T-helper 1 cell (primary cell): Measurements from ENCODE around the gene SPAG7.

Experiments
- DNase-seq, 5 donors: peaks; one replicate each; pipeline ENCODE4 v3.0.0-alpha.2; 2012 to 2020
- total RNA-seq, 4 donors: gene quantifications; one replicate each; lab custom pipeline; 2026; lab: John Stamatoyannopoulos, UW

Gene SPAG7
- total RNA-seq = 17.9 to 27.0 (median 21.8) reads per million in 4 donors

- DNase-seq = peak; percentile 86 to 97 (median 89)
Observed at GRCh38 chr17:4967539-4968485, at the start of gene SPAG7. Gene SPAG7, minus strand, starts transcription at chr17:4967817. Its CDS starts 13 bp downstream, at chr17:4967804.

GRCh38 chr17:5014357-5014756 lies 46.7 kb upstream of the SPAG7 start:
- no peak for DNase-seq

GRCh38 chr17:5011928-5012327 lies 44.3 kb upstream of the SPAG7 start:
- DNase-seq = peak in 1 of 5 donors; percentile 70

GRCh38 chr17:5003214-5003867 lies 35.7 kb upstream of the SPAG7 start:
- DNase-seq = no peak

- no peak for DNase-seq
Observed at GRCh38 chr17:5002121-5002788, 34.6 kb upstream of the SPAG7 start.

GRCh38 chr17:5000237-5000639 lies 32.6 kb upstream of the SPAG7 start:
- no peak for DNase-seq

GRCh38 chr17:4999430-5000093 lies 31.9 kb upstream of the SPAG7 start:
- no peak for DNase-seq

GRCh38 chr17:4998732-4999429 lies 31.3 kb upstream of the SPAG7 start:
- no peak for DNase-seq

GRCh38 chr17:4998027-4998731 lies 30.6 kb upstream of the SPAG7 start:
- peak in 1 of 5 donors; percentile 26 for DNase-seq

GRCh38 chr17:4997302-4998026 lies 29.8 kb upstream of the SPAG7 start, which contains the start of the genes INCA1 and KIF1C:
Gene INCA1, minus strand, starts transcription at chr17:4997522. Its CDS starts 3,085 bp downstream, at chr17:4994437.
Gene KIF1C, plus strand, starts transcription at chr17:4997950. Its CDS starts 2,297 bp downstream, at chr17:5000247.
- DNase-seq = peak; percentile 80 to 90 (median 86)

GRCh38 chr17:4994081-4994595 lies 26.5 kb upstream of the SPAG7 start:
- DNase-seq = no peak

- DNase-seq = no peak
Observed at GRCh38 chr17:4987767-4988567, 20.4 kb upstream of the SPAG7 start.

- peak; percentile 71 to 85 (median 82) for DNase-seq
Observed at GRCh38 chr17:4986951-4987766, 19.5 kb upstream of the SPAG7 start, which contains the start of gene CAMTA2. Gene CAMTA2, minus strand, starts transcription at chr17:4987675. Its CDS starts 1,453 bp downstream, at chr17:4986222.

GRCh38 chr17:4986403-4986802 lies 18.8 kb upstream of the SPAG7 start:
- peak in 1 of 5 donors; percentile 38 for DNase-seq

GRCh38 chr17:4982305-4982704 lies 14.7 kb upstream of the SPAG7 start:
- no peak for DNase-seq

GRCh38 chr17:4980644-4981216 lies 13.1 kb upstream of the SPAG7 start:
- peak in 2 of 5 donors; percentile 46 to 69 for DNase-seq

- DNase-seq = no peak
Observed at GRCh38 chr17:4978726-4979125, 11.1 kb upstream of the SPAG7 start.
